NK-92 (cell line): Measurements from ENCODE around the gene TOMM70.
"Not testable (repeated sequence)": the region's sequence is repeated elsewhere in the genome, so short reads cannot be mapped to it uniquely, and the experiment has no call there.

Experiments
- DNase-seq: peaks from one replicate; lab custom pipeline; 2025; ENCODE audit not compliant: unreplicated experiment; lab: John Stamatoyannopoulos, UW

Gene TOMM70

GRCh38 chr3:100366424-100366823 lies 34.5 kb downstream of the TOMM70 start:
- no peak for DNase-seq

GRCh38 chr3:100364421-100364820 lies 36.5 kb downstream of the TOMM70 start:
- DNase-seq: no peak

GRCh38 chr3:100361897-100362296 lies 39.0 kb downstream of the TOMM70 start:
- DNase-seq: no peak

- DNase-seq: no peak
These were observed 40.0 kb downstream of the TOMM70 start for GRCh38 chr3:100360757-100361496.

- DNase-seq: no peak
These were observed 41.9 kb downstream of the TOMM70 start for GRCh38 chr3:100359035-100359434.

GRCh38 chr3:100358413-100358812 lies 42.5 kb downstream of the TOMM70 start:
- no peak for DNase-seq

GRCh38 chr3:100354850-100355249 lies 46.0 kb downstream of the TOMM70 start:
- no peak for DNase-seq

GRCh38 chr3:100352296-100353231 lies 48.3 kb downstream of the TOMM70 start:
- no peak for DNase-seq

- DNase-seq: not testable (repeated sequence)
These were observed 49.1 kb downstream of the TOMM70 start for GRCh38 chr3:100351770-100352169.

GRCh38 chr3:100348727-100349126 lies 52.2 kb downstream of the TOMM70 start:
- DNase-seq: no peak

- no peak for DNase-seq
These were observed 60.4 kb downstream of the TOMM70 start for GRCh38 chr3:100340527-100340926.

- DNase-seq: no peak
These were observed 61.1 kb downstream of the TOMM70 start for GRCh38 chr3:100339786-100340185.

GRCh38 chr3:100338911-100339310 lies 62.0 kb downstream of the TOMM70 start:
- DNase-seq: no peak

GRCh38 chr3:100336229-100336628 lies 64.7 kb downstream of the TOMM70 start:
- not testable (repeated sequence) for DNase-seq

- no peak for DNase-seq
These were observed 65.5 kb downstream of the TOMM70 start for GRCh38 chr3:100335434-100335833.

- no peak for DNase-seq
These were observed 66.2 kb downstream of the TOMM70 start, which contains the start of gene NIT2 for GRCh38 chr3:100334488-100335351. Gene NIT2 (plus strand): TSS chr3:100334757. CDS start chr3:100334792, 35 bp downstream.

GRCh38 chr3:100333970-100334487 lies 66.9 kb downstream of the TOMM70 start:
- DNase-seq: no peak

GRCh38 chr3:100333051-100333450 lies 67.8 kb downstream of the TOMM70 start:
- DNase-seq: no peak

GRCh38 chr3:100331660-100332059 lies 69.2 kb downstream of the TOMM70 start:
- no peak for DNase-seq

- no peak for DNase-seq
These were observed 70.2 kb downstream of the TOMM70 start for GRCh38 chr3:100330651-100331050.
